HCT116 (cell line): ENCODE measurements around the gene CCDC134. TPM values are rescaled to one million over a fixed set of nuclear protein-coding genes. Genes with fewer than 3 reads are reported as not detected.

Experiments
- ATAC-seq: fragments of 200-7000 bp; cut with Tn5 transposase; 2 replicates; pipeline ENCODE4 v1.9.1; 2020; ENCODE audit warnings: mild to moderate bottlenecking, moderate library complexity
- BruUV-seq: library from RNA; stranded (reverse); fragments of 400-500 nt; replicated peaks from 2 replicates; lab custom pipeline; 2021; lab: Mats Ljungman, UMichigan
- CTCF ChIA-PET: fragments of 300-600 bp; sonication (Branson Sonifier 250); formaldehyde crosslinking; loops from one replicate; lab custom pipeline; 2021; ENCODE audit warnings: antibody characterized with exemption; lab: Charles Lee
- POLR2A ChIA-PET: fragments of 300-600, 350-600 bp; sonication (Branson Sonifier 250); formaldehyde crosslinking; loops from one replicate; lab custom pipeline; 2021; ENCODE audit warnings: antibody characterized with exemption; lab: Charles Lee
- RAD21 ChIA-PET, 2 experiments: fragments of 300-600 bp; sonication (Branson Sonifier 250); formaldehyde crosslinking; loops; one replicate each; lab custom pipeline; 2023; ENCODE audit warnings: low total read pairs in 2 of 2; ENCODE audit not compliant: uncharacterized antibody in 2 of 2, unreplicated experiment in 2 of 2, low non-redundant PET in 1 of 2; lab: Charles Lee
- DNase-seq: peaks from one replicate; pipeline ENCODE4 v3.0.0-alpha.2; 2010; ENCODE audit warnings: low read depth, low spot score
- H2AFZ ChIP-seq: fragments of 200-600 bp; shearing (Covaris generic), sonication (generic); 2 replicates; pipeline ENCODE4 v1.6.1; 2017; ENCODE audit warnings: low read depth, mixed run types, mixed read lengths, antibody characterized with exemption, low read length; ENCODE audit not compliant: poor library complexity, severe bottlenecking
- H3K27ac ChIP-seq: 2 replicates; pipeline ENCODE4 v1.5.1; 2012; ENCODE audit warnings: low read depth, low read length
- H3K27me3 ChIP-seq: fragments of 200-600 bp; sonication (generic); 2 replicates; pipeline ENCODE4 v1.6.1; 2016; ENCODE audit warnings: mixed run types, low read length, mixed read lengths; ENCODE audit not compliant: insufficient read depth
- H3K36me3 ChIP-seq, 2 experiments: fragments of 200-500 bp in 1 of 2; fragments of 200-600 bp in 1 of 2; sonication (Bioruptor generic) in 1 of 2; sonication (generic) in 1 of 2; 2 replicates each; pipeline versions ENCODE4 v1.5.1 to v1.6.1; 2014 to 2016; ENCODE audit warnings: low read length in 2 of 2, inconsistent platforms in 1 of 2, mixed read lengths in 1 of 2, mixed run types in 1 of 2; ENCODE audit not compliant: insufficient read depth in 2 of 2, control insufficient read depth in 1 of 2
- H3K4me1 ChIP-seq, 2 experiments: fragments of 200-600 bp in 1 of 2; sonication (generic) in 1 of 2; 2 replicates each; pipeline versions ENCODE4 v1.5.1 to v1.6.1; 2012 to 2017; ENCODE audit warnings: low read length in 2 of 2, inconsistent platforms in 1 of 2, mild to moderate bottlenecking in 1 of 2, mixed read lengths in 1 of 2, mixed run types in 1 of 2, moderate library complexity in 1 of 2; ENCODE audit not compliant: insufficient read depth in 2 of 2, control insufficient read depth in 1 of 2
- H3K4me2 ChIP-seq: fragments of 200-600 bp; sonication (generic); 2 replicates; pipeline ENCODE4 v1.6.1; 2017; ENCODE audit warnings: mixed run types, low read length, mixed read lengths
- H3K4me3 ChIP-seq, 2 experiments: fragments of 200-600 bp in 1 of 2; sonication (generic) in 1 of 2; replicated peaks in 1 of 2; 2 replicates each; pipeline ENCODE4 v1.5.1; 2011 to 2016; ENCODE audit warnings: low read length in 2 of 2, control low read depth in 1 of 2, low read depth in 1 of 2, mild to moderate bottlenecking in 1 of 2, mixed read lengths in 1 of 2, mixed run types in 1 of 2
- H3K79me2 ChIP-seq: fragments of 200-600 bp; sonication (generic); 2 replicates; pipeline ENCODE4 v1.6.1; 2017; ENCODE audit warnings: mild to moderate bottlenecking, mixed run types, low read length, moderate library complexity, mixed read lengths; ENCODE audit not compliant: insufficient read depth
- H3K9ac ChIP-seq: fragments of 200-600 bp; sonication (generic); 2 replicates; pipeline ENCODE4 v1.6.1; 2016; ENCODE audit warnings: low read length, mixed read lengths
- H3K9me2 ChIP-seq: fragments of 200-600 bp; sonication (generic), shearing (Covaris generic); 2 replicates; pipeline ENCODE4 v1.6.1; 2017; ENCODE audit warnings: mixed run types, mild to moderate bottlenecking, moderate library complexity; ENCODE audit not compliant: insufficient read depth
- H3K9me3 ChIP-seq, 2 experiments: fragments of 200-500 bp in 1 of 2; fragments of 200-600 bp in 1 of 2; sonication (Bioruptor generic) in 1 of 2; sonication (generic) in 1 of 2; 2 replicates each; pipeline ENCODE4 v1.6.1; 2014 to 2017; ENCODE audit warnings: low read length in 2 of 2, mixed read lengths in 2 of 2, inconsistent platforms in 1 of 2, low read depth in 1 of 2, mild to moderate bottlenecking in 1 of 2, mixed run types in 1 of 2, moderate library complexity in 1 of 2; ENCODE audit not compliant: control insufficient read depth in 1 of 2, insufficient read depth in 1 of 2
- H4K20me1 ChIP-seq: fragments of 200-600 bp; sonication (generic), shearing (Covaris generic); 2 replicates; pipeline ENCODE4 v1.6.1; 2017; ENCODE audit warnings: mixed run types, mild to moderate bottlenecking, moderate library complexity; ENCODE audit not compliant: insufficient read depth
- ATF3 ChIP-seq: IDR thresholded peaks from 2 replicates; pipeline ENCODE4 v1.6.1; 2012
- ELF1 ChIP-seq: IDR thresholded peaks from 2 replicates; pipeline ENCODE4 v1.6.1; 2012; ENCODE audit warnings: low read depth, borderline replicate concordance
- EZH2phosphoT487 ChIP-seq: fragments of 200-600 bp; IDR thresholded peaks from 2 replicates; pipeline ENCODE4 v1.6.1; 2018; ENCODE audit warnings: antibody characterized with exemption, borderline replicate concordance
- POLR2A ChIP-seq: IDR thresholded peaks from 2 replicates; pipeline ENCODE4 v1.7.0; 2011; ENCODE audit warnings: borderline replicate concordance; ENCODE audit not compliant: insufficient read depth, insufficient read length; ENCODE audit errors: extremely low read depth
- SIN3A ChIP-seq: IDR thresholded peaks from 2 replicates; pipeline ENCODE4 v1.6.1; 2012; ENCODE audit warnings: low read depth
- ZBTB33 ChIP-seq: IDR thresholded peaks from 2 replicates; pipeline ENCODE4 v1.6.1; 2011; ENCODE audit warnings: mild to moderate bottlenecking, low read length, moderate library complexity; ENCODE audit not compliant: insufficient replicate concordance; ENCODE audit errors: extremely low read depth
- ZNF274 ChIP-seq: fragments of 200-500 bp; sonication (Bioruptor generic); IDR thresholded peaks from 2 replicates; pipeline ENCODE4 v1.6.1; 2014; ENCODE audit warnings: mild to moderate bottlenecking, low read depth, low read length, inconsistent platforms
- intact Hi-C: fragments of 100-400 bp; cut with micrococcal nuclease; formaldehyde crosslinking; loops from 2 replicates; pipeline ENCODE4 v1.10.0; 2022
- total RNA-seq: library from RNA; stranded (reverse); gene quantifications from one replicate; pipeline ENCODE4 v1.2.1, GENCODE V29; 2021; ENCODE audit not compliant: unreplicated experiment

Gene CCDC134
- total RNA-seq, 1 experiment from 2014 or later, result 15.8 TPM

DNA sequence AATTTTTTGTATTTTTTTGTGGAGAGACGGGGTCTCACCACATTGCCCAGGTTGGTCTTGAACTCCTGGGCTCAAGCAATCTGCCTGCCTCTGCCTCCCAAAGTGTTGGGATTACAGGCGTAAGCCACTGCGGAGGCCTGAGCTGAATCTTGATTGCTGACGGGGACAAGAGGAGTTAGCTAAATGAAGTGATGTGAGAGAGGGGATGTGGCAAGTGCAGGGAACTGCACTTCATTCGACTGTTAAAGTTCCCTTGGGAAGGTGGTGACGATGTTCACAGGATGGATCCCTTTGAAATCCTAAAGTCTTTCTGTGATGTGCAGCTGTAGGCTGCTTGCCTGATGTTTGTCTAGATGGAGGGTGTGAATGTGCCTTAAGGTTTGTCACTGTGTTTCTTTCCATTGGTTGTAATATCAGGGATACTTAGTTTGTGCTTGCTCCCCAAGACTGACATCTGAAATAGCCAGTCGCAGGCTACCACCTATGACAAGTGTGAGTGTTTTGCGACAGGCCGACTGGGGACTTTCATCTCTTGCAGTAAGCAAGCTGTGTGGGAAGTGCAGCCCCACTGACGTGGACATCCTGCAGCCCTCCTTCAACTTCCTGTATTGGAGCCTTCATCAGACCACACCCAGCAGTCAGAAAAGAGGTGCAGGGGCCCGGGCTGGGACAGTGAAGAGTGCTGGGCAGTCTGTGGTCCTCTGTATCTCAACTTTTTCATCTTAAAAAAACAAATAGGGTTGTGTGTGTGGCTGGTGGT is 19.6 kb upstream of the CCDC134 start:
- no peak for TF ChIP-seq ZBTB33
- TF ChIP-seq EZH2phosphoT487, result no peak
- no peak for TF ChIP-seq SIN3A
- no peak for TF ChIP-seq POLR2A
- TF ChIP-seq ZNF274, result no peak
- no peak for TF ChIP-seq ATF3
- TF ChIP-seq ELF1, result no peak
- ChIA-PET RAD21 (no interaction called here), CTCF (interaction anchor here (0.7 to 1.0 kb wide), 3 partner anchors 18 to 19 kb away, joined by 3 to 4 read pairs (median 3); no protein-coding TSS in a partner anchor), POLR2A (interaction anchor here (1.3 kb wide), 2 partner anchors 18 to 20 kb away, joined by 3 read pairs; partner anchors contain the start of gene CCDC134)
- no peak for DNase-seq
- Histone ChIP-seq H4K20me1 (no peaks in the 10 kb centered on the region), H3K4me2 (no peak overlapping the region), H3K4me1 (peaks cover 0 to 8% of the 10 kb centered on the region in 2 experiments; a peak in 1 of 4 replicates), H3K4me3 (no peak overlapping the region), H3K9me2 (no peaks in the 10 kb centered on the region), H2AFZ (no peak overlapping the region), H3K27me3 (no peaks in the 10 kb centered on the region), H3K27ac (no peak overlapping the region), H3K9me3 (no peaks in the 10 kb centered on the region), H3K36me3 (no peaks in the 10 kb centered on the region), H3K79me2 (no peaks in the 10 kb centered on the region), H3K9ac (no peak overlapping the region)
- no peak for ATAC-seq
- no TSS peak for BruUV-seq
- intact Hi-C loops, result no loop called here
